ENCODE results near the gene KIF24.

- TF ChIP-seq CTCF (IDR thresholded peaks at IDR 0.05) (no peak), POLR2A (IDR thresholded peaks at IDR 0.05) (no peak), EP300 (IDR thresholded peaks at IDR 0.05) (no peak)
Measured at GRCh38 chr9:34291023-34291422, 38.0 kb downstream of the KIF24 start.
